ENCODE data around the gene CDH20.

The CDH20 gene

GRCh38 chr18:61531182-61531581 is 198.0 kb downstream of the CDH20 start:
- DNase-seq (ENCODE audit: low read depth): no peak

- DNase-seq (ENCODE audit: low read depth): no peak
Measured at GRCh38 chr18:61531891-61532290, 198.7 kb downstream of the CDH20 start.

- no peak for DNase-seq (ENCODE audit: low read depth)
Measured at GRCh38 chr18:61535401-61535800, 202.2 kb downstream of the CDH20 start.

GRCh38 chr18:61541673-61542072 is 208.4 kb downstream of the CDH20 start:
- no peak for DNase-seq (ENCODE audit: low read depth)

- DNase-seq (ENCODE audit: low read depth): no peak
Measured at GRCh38 chr18:61542596-61542995, 209.4 kb downstream of the CDH20 start.

GRCh38 chr18:61543518-61543917 is 210.3 kb downstream of the CDH20 start:
- DNase-seq (ENCODE audit: low read depth): no peak

GRCh38 chr18:61544178-61544577 is 210.9 kb downstream of the CDH20 start:
- no peak for DNase-seq (ENCODE audit: low read depth)

- DNase-seq (ENCODE audit: low read depth): no peak
Measured at GRCh38 chr18:61545281-61546245, 212.3 kb downstream of the CDH20 start.

GRCh38 chr18:61546590-61546989 is 213.4 kb downstream of the CDH20 start:
- peak; percentile 38 for DNase-seq (ENCODE audit: low read depth)

- no peak for DNase-seq (ENCODE audit: low read depth)
Measured at GRCh38 chr18:61549416-61549815, 216.2 kb downstream of the CDH20 start.

GRCh38 chr18:61549889-61550288 is 216.7 kb downstream of the CDH20 start:
- DNase-seq (ENCODE audit: low read depth): no peak

- peak; percentile 71 for DNase-seq (ENCODE audit: low read depth)
Measured at GRCh38 chr18:61551586-61551985, 218.4 kb downstream of the CDH20 start.

- no peak for DNase-seq (ENCODE audit: low read depth)
Measured at GRCh38 chr18:61553045-61553659, 219.9 kb downstream of the CDH20 start.

GRCh38 chr18:61554117-61554776 is 221.0 kb downstream of the CDH20 start:
- DNase-seq (ENCODE audit: low read depth): no peak

GRCh38 chr18:61554946-61555361 is 221.7 kb downstream of the CDH20 start:
- DNase-seq (ENCODE audit: low read depth): peak; percentile 37

GRCh38 chr18:61556316-61556715 is 223.1 kb downstream of the CDH20 start:
- DNase-seq (ENCODE audit: low read depth): no peak

GRCh38 chr18:61556862-61557261 is 223.6 kb downstream of the CDH20 start:
- DNase-seq (ENCODE audit: low read depth): no peak

- DNase-seq (ENCODE audit: low read depth): no peak
Measured at GRCh38 chr18:61569176-61569892, 236.1 kb downstream of the CDH20 start.

- no peak for DNase-seq (ENCODE audit: low read depth)
Measured at GRCh38 chr18:61570070-61570469, 236.8 kb downstream of the CDH20 start.

- DNase-seq (ENCODE audit: low read depth): no peak
Measured at GRCh38 chr18:61572084-61572655, 238.9 kb downstream of the CDH20 start.

GRCh38 chr18:61572871-61573270 is 239.6 kb downstream of the CDH20 start:
- DNase-seq (ENCODE audit: low read depth): no peak

GRCh38 chr18:61574665-61575064 is 241.4 kb downstream of the CDH20 start:
- no peak for DNase-seq (ENCODE audit: low read depth)

All from non-pigmented ciliary epithelial cell (primary cell).